Islet of Langerhans (tissue), 1 donor: ENCODE results near the gene LGALS3.

Experiments
- FAIRE-seq: peaks from one replicate; lab custom pipeline; 2011; peaks lifted over from hg19 to GRCh38; lab: Jason Lieb, UNC

LGALS3 gene

DNA sequence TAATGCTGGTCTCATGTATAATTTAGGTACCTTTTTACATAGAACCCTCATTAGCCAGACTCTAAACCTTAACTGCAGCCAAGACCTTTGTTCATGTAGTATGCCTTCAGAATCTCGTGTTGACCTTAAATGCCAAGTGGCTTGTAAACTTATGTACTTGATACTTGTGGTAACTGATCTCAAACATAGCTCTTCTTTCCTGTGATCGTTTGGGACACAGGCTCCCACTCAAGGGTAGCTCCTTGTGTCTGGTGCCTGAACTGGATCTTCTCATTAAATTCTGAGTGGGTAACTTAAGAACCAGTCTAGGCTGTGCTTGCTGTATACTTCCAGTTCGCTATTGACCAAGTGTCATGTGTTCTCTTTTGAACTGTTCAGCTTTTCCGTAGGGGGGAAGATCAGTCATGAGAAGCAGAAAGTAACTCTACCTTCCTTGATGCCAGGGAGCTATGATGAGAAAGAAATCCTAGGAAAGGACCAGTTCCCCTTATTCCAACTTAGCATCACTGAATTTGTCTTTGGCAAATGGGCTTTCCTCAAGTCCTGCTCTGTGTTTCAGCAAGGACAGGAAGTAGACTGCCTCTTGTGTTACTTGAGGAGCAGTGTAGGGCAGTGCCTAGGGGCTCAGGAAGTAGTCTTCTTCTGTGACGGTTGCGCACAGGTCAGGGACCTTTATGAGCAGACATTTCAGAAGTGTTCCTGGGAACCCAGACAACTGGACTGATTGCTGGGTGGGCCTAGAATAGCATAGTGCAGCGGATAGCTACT is 2.5 kb downstream of the LGALS3 start:
- no peak for FAIRE-seq

DNA sequence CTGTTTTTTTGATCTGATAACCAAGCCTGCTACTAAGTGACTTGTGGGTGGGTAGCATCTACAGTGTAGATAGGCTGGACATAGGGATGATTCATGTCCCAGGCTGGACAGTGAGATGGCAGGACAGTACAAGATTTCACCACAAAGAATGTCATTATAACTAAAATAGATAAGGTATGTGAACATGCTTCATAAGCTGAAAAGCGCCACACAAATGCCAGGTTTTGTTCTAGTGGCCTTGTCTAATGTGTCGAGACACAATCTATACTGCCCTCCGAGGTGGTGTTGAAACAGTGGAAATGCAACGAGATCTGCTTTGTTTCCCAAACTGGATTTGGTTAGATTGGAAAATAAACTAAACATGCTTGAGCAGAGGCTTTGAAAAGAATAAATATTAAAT is 4.4 kb downstream of the LGALS3 start:
- no peak for FAIRE-seq

DNA sequence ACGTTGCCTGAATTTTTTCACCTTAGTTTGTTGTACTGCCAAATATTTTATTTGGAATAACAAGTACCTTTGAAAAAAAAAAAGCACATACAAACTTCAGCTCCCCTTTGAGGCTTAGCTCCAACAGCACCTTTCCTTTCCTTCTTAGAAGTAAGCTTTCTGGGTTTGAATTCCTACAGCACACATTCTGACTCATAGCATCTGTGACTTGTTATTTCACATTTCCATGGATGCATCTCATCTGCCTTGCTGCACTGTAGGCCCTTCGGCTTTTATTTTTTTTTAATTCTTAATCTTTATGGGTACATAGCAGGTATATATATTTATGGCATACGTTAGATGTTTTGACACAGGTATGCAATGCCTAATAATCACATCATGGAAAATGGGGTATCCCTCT is 7.2 kb downstream of the LGALS3 start:
- no peak for FAIRE-seq

DNA sequence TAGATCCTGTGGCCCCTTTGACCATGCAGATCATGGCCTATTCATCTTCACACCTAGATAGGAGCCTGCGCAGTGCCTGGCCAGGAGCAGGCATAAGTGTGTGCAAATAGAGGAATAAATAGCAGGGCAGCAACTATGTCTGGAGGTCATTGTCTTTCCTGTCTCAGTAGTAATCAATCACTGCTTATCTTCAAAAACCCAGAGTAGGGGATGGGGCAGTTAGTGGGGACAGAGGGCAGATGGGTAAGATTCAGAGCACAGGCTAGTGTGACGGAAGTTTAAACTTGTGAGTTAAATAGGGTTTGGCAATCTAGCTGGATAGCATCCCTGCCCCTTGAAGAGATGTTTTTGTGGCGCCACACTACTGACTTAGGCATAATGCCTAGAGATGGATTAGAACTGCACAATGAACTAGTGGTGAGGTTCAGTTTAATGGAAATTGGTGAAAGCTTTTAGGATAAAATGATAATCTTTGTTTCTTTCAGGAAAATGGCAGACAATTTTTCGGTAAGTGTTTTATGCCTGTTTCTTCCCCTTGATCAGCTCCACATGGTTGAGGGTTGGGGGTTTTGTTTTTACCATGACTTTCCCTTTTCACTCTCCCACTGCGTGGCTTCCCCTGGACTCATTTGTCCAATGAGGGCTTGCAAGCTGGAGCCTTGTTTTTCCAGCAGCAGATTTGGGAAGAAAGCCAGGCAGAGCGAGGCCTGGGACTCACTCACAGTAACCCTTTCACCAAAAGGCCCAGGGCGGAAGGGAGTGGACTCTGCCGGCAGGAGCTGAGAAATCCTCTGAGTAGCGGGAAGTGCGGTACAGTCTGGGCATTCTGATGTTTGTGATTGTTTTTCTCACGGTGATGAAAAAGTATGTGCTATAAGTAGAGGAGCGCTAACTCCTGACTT is 8.1 kb downstream of the LGALS3 start:
- no peak for FAIRE-seq

DNA sequence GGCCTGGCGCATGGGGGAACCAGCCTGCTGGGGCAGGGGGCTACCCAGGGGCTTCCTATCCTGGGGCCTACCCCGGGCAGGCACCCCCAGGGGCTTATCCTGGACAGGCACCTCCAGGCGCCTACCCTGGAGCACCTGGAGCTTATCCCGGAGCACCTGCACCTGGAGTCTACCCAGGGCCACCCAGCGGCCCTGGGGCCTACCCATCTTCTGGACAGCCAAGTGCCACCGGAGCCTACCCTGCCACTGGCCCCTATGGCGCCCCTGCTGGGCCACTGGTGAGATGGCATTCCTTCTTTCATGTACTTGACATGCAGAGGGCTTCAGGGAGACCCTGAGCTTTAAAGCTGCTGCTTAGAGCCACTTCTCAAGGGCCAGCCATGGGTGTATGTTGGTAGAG is 9.0 kb downstream of the LGALS3 start:
- no peak for FAIRE-seq

DNA sequence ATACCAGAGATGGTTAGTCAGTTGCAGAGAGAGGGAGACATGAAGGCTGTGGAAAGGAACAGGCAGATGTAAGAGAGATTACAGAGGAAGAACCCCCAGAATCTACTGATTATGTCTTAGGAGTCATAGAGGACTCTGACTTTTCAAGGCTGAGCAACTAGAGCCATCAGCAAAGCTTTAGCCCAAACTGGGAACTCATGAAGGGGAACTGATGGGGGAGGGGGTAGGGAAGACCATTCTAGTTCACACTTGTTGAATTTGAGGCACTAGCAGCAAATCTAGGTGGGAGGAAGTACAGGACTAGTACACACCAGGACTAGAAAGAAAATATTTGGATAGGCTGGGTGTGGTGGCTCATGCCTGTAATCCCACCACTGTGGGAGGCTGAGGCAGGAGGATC is 10.1 kb downstream of the LGALS3 start:
- FAIRE-seq: no peak

DNA sequence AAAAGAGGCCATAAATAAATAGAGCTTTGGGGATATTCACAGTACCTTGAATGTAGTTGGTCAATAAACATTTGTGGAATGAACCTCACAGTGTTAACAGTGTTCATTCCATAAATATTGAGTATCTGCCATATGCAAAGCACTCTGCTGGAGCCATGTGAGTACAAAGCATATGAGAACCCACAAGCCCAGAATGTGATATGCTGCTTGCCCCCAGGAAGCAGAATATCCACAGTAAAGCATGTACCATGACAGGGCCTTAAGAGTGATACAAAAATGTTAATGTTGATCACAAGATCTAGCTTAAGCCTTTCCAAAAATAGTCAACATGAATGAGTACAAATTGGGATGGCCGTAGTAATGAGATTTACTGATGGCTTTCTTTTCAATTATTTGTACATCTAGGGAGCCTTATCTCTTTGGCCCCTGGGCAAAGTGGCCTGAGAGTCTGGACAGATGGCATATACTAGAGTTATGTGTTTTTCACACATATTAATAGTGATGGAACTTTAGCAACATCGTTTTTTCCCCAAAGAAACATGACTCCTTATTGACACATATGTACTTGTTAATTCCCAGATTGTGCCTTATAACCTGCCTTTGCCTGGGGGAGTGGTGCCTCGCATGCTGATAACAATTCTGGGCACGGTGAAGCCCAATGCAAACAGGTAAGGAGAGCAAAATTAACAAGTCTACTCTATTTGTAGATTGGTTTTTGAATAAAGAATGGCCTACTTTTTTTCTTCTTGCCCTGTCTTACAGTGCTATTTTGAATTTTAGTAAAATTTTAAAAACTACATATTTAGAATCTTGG is 10.9 kb downstream of the LGALS3 start:
- FAIRE-seq: no peak

DNA sequence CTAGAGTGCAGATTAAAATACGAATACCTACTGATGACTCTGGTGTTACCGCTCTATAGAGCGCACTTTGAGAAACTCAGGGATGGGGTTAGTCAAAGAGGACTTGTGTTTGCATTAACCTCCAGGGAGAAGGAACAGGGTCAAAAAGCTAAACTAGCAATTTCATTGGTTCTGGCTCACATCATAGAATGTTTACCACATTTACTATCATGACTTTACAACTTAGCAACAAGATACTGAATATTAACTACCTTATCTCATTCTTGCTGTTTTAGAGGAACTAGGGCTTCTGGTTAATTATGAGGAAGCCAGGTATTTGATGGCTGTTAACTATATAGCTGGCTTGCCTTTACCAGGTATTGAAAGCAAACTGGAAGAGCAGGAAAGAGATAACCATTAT is 12.8 kb downstream of the LGALS3 start:
- no peak for FAIRE-seq

DNA sequence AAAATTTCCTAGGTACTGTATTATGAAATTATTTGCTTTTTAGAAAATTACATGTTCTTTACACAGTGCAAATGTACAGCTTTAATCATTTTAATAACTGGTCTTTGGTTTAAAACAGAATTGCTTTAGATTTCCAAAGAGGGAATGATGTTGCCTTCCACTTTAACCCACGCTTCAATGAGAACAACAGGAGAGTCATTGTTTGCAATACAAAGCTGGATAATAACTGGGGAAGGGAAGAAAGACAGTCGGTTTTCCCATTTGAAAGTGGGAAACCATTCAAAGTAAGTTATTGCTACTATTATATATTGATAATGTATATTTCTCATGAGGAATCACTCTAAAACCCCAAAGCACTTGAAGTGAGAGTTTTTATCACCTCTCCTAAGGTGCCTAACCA is 13.4 kb downstream of the LGALS3 start:
- no peak for FAIRE-seq

DNA sequence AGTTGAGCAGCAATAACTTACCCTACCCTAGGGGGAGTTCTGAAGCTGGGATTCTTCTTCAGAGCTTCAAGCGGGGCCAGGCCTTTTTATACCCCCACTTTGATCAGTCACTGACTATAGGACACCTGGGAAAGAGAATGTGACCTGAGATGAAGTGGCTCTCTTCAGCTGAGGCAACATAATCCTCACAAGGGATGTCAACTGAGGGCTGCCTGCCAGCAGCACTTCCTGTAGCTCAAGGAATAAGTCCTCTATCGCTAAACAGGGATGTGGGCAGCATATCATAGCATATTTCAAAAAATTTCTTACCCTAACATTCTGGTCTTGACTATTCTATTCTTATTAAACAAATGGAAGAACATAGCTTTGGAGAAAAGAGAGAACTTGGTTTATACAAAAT is 17.4 kb downstream of the LGALS3 start:
- FAIRE-seq: no peak

DNA sequence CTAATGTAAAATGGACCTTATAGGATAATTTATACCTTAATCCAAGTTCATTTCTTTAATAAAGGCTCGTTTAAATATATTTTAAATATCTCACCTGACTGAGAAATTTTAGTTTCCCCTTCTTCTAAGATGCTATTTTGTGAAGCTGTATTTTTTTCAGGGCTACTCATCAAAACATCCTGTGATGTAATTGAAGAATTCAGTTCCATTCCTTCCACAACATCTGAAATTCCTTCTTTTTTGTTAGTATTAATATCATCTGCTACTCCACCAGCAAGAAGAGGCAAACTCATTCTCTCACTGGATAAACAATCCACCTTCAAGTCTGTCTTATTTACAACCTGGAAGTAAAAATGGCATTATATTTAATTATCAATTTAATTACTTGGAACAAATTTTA is 22.5 kb downstream of the LGALS3 start:
- no peak for FAIRE-seq

DNA sequence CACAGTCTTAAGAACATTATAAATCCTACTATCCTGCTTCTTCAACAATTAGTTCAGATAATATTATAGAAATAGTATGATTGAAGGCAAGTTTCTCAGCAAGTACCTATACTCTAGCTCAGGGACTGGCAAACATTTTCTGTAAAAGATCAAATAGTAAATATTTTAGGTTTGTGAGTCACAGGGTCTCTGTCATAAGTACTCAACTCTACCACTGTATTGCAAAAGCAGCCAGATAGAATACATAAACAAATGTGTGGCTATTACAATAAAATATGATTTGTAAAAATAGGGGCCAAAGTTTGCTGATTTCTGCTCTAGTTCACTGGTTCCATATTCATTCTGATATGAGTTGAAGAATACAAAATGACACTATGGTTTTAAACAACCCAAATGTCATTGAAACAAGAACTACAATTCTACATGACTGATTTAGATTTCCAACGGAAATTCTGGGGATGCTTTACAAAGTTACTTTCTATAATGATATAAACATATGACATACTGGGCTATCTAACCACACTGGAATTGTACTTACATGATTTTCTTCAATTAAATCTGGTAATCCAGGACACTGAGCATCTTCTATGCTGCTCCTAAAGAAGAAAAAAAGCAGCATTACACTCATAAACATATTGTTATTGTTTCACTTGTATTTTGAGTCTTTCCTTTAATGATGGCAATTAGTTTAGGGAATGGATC is 23.2 kb downstream of the LGALS3 start:
- no peak for FAIRE-seq

DNA sequence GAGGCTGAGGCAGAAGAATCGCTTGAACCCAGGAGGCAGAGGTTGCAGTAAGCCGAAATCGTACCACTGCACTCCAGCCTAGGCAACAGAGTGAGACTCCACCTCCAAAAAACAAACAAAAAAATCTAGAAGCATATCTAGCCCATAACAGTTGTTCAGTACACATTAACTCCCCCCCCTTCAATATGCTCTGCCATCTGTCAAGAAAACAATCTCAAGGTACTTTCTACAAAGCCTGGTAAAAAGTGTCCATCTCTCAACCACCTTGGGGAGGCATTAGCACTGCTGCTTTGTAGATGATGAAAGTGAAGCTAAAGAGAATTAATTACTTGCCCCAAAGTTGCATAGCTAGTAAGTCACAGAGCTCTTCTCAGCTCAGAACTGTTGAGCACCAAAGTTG is 24.9 kb downstream of the LGALS3 start:
- no peak for FAIRE-seq

DNA sequence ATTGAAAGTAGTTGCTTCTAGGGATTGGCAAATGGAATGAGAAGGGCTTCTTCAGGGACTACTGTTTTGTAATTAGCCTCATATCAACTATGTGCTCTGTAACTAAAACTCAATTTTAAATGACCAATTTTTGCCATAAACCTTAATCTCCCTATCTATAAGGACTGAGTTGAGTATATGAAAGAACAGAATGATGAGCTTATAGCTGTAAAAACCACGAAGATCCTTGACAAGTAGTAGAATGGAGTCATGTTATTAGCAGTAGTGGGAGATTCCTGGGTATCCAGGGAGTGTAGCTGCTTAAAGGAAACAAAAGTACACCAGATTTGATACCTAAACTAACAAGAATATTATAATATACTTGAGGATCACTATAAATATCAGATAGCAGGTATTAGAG is 28.0 kb downstream of the LGALS3 start:
- no peak for FAIRE-seq

DNA sequence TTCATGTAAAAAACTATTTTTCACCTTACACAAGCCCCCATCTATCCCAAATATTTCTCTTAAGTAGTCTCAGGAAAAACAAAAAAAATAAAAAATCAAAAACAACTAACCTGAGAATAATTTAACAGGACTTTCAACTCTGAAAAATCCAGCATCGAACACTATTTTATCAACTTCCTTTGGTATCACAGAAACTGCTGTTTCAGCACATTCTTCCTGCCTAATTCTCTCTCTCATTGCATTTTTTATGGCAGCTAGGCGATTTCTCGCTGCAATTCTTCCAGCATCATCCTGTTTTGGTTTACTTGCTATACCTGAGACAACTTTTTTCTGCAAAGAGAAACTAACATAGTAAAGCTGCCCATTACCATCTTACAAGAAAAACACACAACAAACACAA is 29.4 kb downstream of the LGALS3 start:
- FAIRE-seq: no peak

DNA sequence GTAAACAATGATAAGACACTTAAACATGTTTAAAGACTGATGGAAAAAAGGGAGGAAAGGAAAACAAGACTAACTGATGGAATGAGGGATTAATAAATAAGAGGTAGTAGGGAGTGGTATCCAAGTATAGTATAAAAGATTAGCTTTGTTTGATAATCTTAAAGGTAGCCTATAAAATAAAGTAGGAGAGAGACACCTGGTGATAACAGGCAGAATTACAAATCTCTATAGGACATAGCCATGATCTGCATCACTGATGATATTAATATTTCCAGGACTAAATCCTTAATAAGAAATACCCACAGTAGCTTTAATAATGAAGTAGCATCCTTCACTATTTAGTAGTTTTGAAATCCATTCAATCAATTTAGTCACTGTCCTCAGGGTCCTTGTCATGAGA is 31.9 kb downstream of the LGALS3 start:
- peak; percentile 98 for FAIRE-seq

DNA sequence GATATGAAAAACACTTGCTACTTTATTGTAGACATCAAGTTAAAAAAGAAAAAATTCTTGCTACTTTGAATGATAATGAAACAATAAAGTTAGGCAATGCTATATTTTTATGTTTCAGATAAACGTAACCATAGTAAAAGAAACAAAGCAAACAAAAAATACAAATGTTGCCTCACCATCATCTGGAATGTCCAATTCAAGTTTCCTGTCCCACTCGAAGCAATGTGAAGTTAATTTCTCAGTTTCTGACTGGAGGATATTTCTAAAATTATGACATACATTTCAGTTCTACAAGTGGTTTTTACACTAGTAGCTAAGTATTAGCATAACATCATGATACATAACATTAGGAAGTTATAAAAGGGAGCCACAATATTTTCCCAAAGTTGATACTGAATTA is 41.5 kb downstream of the LGALS3 start:
- FAIRE-seq: no peak

DNA sequence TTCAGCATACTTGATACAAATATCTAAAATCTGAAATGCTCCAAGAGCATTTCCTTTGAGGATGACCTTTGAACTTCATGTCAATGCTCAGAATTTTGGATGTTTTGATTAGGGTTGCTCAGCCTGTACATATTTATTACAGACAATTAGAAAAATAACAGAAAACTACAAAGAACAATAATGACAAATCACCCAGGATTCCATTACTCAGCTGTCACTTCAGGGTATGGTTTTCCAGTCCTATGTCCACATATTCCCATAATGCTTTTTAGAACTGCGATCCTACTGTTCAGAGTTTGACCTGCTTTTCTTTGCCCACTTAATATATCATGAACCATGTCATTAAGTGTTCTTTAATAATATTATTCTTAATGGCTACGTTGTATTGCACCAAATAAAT is 51.0 kb downstream of the LGALS3 start:
- FAIRE-seq: peak; percentile 53

DNA sequence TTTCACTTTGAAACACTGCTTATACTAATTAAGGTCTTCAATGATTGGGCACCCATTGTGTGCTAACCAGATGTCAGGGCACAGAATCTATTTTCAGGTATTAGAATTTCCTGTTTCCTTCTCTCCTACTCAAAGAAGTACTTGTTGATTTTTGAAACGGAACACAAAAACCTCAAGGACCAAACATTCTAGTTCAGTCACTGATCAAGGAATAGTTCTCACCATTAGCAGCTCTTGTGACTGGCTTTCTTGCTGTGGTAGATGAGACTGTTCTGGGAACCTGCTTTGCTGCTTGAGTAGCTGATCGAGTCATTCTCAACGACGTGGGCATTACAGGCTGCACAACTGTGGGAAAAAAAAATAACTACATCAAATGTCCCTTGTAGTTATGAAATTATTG is 51.4 kb downstream of the LGALS3 start:
- no peak for FAIRE-seq

DNA sequence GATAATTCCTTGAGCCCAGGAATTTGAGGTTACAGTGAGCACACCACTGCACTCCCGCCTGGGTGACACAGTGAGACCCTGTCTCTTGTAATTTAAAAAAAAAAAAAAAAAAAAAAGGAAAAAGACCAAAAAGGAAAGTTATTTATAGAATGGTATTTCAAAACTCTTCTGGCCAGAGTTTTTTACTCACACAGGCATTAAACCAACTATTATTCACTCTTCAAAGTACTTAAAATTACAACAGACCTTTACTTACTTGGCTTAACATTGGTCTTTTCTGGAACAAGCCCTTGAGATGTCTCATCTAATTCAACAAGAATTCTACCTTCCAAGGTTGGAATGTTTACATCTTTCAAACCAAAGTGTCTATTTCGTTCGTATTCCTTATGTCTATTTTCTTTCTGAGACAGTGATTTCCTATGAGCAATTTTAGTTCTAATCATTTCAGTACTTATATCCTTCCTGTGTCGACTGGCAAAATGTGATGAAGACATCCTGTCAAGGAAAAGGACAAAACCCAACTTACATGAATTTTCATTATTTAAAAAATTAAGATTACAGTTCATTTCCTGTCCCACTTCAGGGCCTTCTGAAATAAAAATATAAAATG is 59.7 kb downstream of the LGALS3 start:
- no peak for FAIRE-seq

DNA sequence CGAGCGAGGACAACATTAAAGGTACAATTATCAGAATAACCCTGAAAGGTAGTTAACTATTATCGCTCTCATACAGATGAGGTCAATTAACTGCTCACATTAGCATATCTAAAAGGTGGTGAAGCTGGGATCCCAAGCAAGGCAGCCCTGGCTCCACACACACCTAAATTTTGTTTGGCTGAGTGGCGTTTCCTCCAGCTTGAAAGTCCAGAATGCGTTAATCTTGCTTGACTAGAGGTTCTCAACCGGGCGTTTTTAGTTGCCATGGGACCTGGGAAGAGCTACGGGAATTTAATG is 61.8 kb downstream of the LGALS3 start:
- FAIRE-seq: no peak
